CD4-positive, alpha-beta T cell treated with Interleukin-4 for 4 hours (primary cell): Measurements from ENCODE around the gene MAD1L1.
"Not testable (repeated sequence)": the region's sequence is repeated elsewhere in the genome, so short reads cannot be mapped to it uniquely, and the experiment has no call there.

Experiments used
- DNase-seq: peaks from one replicate; pipeline ENCODE4 v3.0.0-alpha.2; 2020

Gene MAD1L1

GRCh38 chr7:1851721-1852516 is 380.8 kb downstream of the MAD1L1 start:
- no peak for DNase-seq

GRCh38 chr7:1850976-1851571 is 381.7 kb downstream of the MAD1L1 start:
- DNase-seq, result no peak

GRCh38 chr7:1850111-1850975 is 382.4 kb downstream of the MAD1L1 start:
- DNase-seq, result no peak

DNA sequence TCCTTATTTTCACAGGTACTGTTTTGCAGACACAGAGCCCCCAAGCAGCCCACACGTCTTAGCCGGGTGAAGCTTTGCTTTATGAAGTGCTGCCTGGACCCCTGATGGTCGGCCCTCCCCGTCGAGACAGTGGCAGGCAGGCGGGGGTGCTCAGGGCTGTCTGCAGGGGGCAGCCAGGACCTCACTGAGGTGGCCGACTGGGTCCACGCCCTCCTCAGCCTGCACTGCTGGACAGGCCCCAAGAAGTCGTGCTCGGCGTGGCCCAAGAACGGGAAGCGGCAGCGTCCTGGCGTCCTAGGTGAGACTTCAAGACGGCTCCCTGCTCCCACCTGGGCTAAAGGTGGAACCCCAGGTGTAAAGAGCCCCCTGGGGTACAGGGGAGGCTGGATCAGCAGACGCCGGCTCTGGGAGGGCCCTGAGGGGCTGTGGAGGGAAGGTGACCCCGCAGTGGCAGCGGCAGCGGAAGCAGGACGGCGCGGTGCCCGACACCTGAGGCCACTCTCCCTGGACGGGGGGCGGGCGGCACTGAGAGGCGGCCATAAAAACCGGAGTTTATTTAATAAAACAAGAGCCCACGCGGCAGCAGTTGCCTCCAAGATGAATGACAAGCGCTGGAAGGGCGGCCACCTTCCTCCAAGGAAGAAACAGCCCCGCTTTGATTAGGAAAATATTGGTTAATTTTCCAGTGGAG is 383.2 kb downstream of the MAD1L1 start:
- no peak for DNase-seq

- no peak for DNase-seq
Observed at GRCh38 chr7:1848911-1849311, 383.8 kb downstream of the MAD1L1 start.

DNA sequence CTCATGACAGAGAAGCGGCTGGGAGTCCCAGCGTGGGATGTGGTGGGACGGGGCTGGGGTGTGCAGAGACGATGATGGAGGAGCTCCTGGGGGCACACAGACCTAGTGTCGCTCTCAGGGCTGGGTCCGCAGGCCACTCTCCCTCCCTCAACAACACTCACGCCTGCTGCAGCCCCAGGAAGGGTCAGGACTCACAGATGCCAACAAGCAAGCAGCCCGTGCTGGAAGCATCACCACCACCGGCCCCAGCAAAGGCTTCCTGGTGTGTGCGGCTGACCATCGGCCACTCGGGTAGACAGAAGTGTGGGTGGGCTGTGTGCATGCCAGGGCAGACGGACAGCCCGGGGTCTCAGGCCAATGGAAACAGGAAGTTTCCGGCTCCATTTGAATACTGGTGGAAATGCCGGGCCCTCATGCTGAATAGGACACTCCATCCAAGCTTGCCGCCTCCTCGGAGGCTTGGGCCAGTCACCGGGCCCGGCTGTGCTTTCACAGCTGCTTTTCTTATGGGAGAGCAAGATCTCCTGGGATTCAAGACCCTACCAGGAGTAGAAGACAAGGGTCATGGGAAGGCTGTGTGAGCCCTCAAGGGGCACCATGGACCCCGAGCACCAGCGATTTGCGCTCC is 384.6 kb downstream of the MAD1L1 start:
- no peak for DNase-seq

DNA sequence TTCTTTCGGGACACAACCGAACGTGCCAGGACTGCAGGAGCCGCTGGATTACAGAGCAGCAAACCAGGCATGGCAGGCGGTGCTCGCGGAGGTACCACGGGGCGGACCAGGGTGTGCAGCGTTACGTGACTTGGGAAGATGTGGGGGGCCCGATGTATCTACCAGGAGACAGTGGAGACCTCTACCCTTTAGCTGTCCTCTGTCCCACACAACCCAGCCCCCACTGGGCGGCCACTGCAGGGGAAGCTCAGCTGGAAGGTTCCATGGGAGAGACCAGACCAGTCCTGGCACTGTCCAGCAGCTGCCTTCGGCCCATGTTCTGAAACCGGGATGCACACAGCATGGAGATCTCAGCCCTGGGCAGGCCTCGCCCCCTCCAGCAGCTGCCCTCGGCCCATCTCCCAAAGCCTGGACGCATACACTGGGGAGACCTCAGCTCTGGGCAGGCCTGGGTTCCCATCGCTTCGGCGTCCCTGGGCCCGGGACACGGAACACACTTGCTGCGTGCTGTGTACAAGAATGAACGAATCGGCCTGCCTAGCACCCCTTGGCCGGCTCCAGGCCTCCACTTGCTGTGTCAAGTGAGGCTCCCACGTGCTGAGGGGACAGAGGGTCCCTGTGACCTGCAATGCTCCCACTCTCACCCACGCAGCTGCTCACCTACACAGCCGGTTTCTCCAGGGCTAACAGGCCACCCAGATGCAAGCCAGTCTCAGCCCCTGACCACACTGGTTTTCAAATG is 385.3 kb downstream of the MAD1L1 start:
- no peak for DNase-seq

- no peak for DNase-seq
Observed at GRCh38 chr7:1846331-1847065, 386.2 kb downstream of the MAD1L1 start.

DNA sequence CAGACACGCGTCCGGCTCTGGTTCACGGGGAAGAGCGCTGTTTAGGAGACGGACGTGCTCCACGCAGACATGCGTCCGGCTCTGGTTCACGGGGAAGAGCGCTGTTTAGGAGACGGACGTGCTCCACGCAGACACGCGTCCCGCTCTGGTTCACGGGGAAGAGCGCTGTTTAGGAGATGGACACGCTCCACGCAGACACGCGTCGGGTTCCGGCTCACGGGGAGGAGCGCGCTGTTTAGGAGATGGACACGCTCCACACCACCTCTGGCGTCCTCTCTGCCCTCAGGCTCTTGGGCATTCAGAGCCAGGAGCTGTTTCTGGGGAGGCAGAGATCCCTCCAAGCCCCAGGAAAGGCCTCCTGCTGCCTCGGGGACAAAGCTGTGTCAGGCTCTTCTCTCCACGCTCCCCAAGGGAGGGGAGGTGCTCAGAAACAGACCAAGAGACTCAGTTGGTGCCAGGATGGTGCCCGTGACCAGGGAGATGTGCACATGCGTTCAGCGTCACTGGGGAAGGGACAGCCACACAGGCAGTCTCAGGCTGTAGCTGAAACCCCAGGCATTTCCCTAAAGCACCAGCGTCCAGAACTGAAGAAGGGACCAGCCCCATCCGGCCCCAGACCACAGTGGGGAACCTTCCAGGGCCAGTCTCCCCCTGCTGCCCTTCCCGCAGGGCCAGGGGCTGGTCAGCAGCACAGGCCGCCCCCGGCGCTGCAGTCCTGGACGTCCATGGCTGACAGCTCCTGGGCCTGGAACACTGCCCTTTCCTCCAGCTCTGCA is 387.0 kb downstream of the MAD1L1 start:
- DNase-seq, result no peak

GRCh38 chr7:1844951-1845390 is 387.8 kb downstream of the MAD1L1 start:
- no peak for DNase-seq

- DNase-seq, result no peak
Observed at GRCh38 chr7:1844336-1844950, 388.3 kb downstream of the MAD1L1 start.

GRCh38 chr7:1843921-1844335 is 388.8 kb downstream of the MAD1L1 start:
- no peak for DNase-seq

- DNase-seq, result no peak
Observed at GRCh38 chr7:1843271-1843861, 389.4 kb downstream of the MAD1L1 start.

DNA sequence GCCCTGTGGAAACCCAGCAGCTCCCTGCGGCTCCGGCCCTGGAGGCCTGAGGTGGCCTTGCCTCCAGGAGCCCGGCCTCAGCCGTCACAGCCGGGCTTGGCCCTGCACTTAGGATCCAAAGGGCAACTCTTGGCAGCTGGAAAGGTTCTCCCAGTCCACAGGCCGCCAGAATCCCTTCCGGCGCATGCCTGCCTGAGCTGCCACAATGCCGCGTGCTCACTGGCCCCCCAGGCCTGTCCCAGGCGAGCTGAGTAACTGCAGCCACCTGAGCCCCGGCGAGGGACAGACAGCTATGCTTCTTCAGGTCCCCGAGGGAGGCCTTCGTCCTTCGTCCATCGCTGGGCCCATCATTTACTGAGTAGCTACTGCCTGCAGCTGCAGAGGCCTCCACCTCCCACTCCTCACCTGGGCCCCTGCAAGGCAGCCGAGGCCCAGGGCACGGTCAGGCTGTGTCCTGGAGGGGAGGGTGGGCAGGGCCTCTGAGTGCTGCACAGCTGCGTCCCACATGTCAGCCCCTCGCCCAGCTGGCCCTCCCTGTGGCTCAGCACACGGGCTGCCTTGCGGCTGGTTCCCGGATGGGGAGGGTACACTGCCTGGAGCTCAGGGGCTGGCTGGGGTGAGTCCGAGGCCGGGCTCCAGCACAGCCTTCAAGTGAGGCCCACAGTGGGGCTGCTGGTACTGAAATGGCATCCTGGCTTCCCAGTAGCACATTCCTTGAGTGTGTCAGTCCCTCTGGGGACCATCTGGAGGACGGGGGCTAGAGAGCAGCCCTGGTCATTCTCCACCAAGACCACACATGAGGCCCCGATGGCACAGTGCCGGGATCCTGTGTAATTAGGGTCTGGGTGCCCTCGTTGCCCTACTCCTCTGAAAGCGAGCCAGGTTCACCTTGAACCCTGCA is 390.2 kb downstream of the MAD1L1 start:
- no peak for DNase-seq

- DNase-seq, result not testable (repeated sequence)
Observed at GRCh38 chr7:1841286-1842021, 391.3 kb downstream of the MAD1L1 start.

- DNase-seq, result not testable (repeated sequence)
Observed at GRCh38 chr7:1840744-1841143, 392.0 kb downstream of the MAD1L1 start.

DNA sequence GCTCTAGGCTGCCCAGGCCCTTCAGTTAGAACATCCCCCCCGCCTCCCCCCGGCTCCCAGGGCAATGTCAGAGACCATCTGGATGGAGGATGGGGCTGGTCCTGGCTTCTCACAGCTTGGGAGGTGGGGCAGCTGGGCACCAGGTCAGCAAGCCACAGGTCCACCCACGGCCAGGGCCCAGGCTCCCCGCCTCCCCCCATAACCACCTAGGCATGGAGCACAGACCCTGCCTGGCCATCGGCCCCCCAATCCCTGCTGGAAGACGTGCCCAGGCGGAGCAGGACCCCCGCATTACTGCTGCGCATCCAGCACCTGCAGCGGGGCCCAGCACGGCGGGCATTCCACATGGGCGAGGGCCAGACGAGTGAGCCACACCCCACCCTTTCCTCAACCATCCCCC is 393.0 kb downstream of the MAD1L1 start:
- no peak for DNase-seq
